SK-N-SH (cell line): ENCODE data around the gene AJUBA. TPM values are rescaled to one million over a fixed set of nuclear protein-coding genes. Genes with fewer than 3 reads are reported as not detected.

Source experiments
- CTCF ChIA-PET: fragments of 300-600, 350-600 bp; formaldehyde crosslinking; extraction: SDS; loops from one replicate; lab custom pipeline; 2021; lab: Yijun Ruan, JAX
- POLR2A ChIA-PET: fragments of 350-600 bp; sonication (Branson Sonifier 250); formaldehyde crosslinking; extraction: SDS; loops from one replicate; lab custom pipeline; 2020; ENCODE audit warnings: antibody characterized with exemption, inconsistent platforms; lab: Yijun Ruan, JAX
- DNase-seq: peaks from one replicate; pipeline ENCODE4 v3.0.0; 2012
- H2AFZ ChIP-seq: fragments of 200-600 bp; sonication (generic); 2 replicates; pipeline ENCODE4 v1.8.1; 2016; ENCODE audit warnings: antibody characterized with exemption, mild to moderate bottlenecking, low read depth
- H3F3A ChIP-seq: fragments of 200-600 bp; sonication (generic); replicated peaks from 2 replicates; pipeline ENCODE3; 2016; ENCODE audit warnings: antibody characterized with exemption, mild to moderate bottlenecking; ENCODE audit not compliant: insufficient read depth
- H3K27ac ChIP-seq, 2 experiments: fragments of 200-500 bp in 1 of 2; fragments of 200-600 bp in 1 of 2; sonication (Bioruptor generic) in 1 of 2; sonication (generic), shearing (Covaris generic) in 1 of 2; 2 replicates each; pipeline versions ENCODE4 v1.5.1 to v1.6.1; 2014 to 2016; ENCODE audit warnings: low read depth in 2 of 2, inconsistent platforms in 1 of 2, low read length in 1 of 2, mild to moderate bottlenecking in 1 of 2, mixed read lengths in 1 of 2
- H3K27me3 ChIP-seq: fragments of 200-600 bp; sonication (generic), shearing (Covaris generic); 2 replicates; pipeline ENCODE4 v1.6.1; 2016; ENCODE audit warnings: mixed run types; ENCODE audit not compliant: insufficient read depth
- H3K36me3 ChIP-seq, 2 experiments: fragments of 200-500 bp in 1 of 2; fragments of 200-600 bp in 1 of 2; sonication (Bioruptor generic) in 1 of 2; sonication (generic) in 1 of 2; replicated peaks in 1 of 2; 2 replicates each; pipeline versions ENCODE3 to v1.5.1; 2014 to 2016; ENCODE audit warnings: low read length in 1 of 2, mild to moderate bottlenecking in 1 of 2; ENCODE audit not compliant: insufficient read depth in 2 of 2, control insufficient read depth in 1 of 2
- H3K4me1 ChIP-seq, 2 experiments: fragments of 200-500 bp in 1 of 2; fragments of 200-600 bp in 1 of 2; sonication (Bioruptor generic) in 1 of 2; sonication (generic), shearing (Covaris generic) in 1 of 2; 2 replicates each; pipeline versions ENCODE4 v1.5.1 to v1.6.1; 2014 to 2016; ENCODE audit warnings: low read depth in 1 of 2, low read length in 1 of 2, mixed run types in 1 of 2; ENCODE audit not compliant: insufficient read depth in 2 of 2, control insufficient read depth in 1 of 2
- H3K4me2 ChIP-seq: fragments of 200-600 bp; sonication (generic), shearing (Covaris generic); 2 replicates; pipeline ENCODE4 v1.6.1; 2017; ENCODE audit warnings: mixed run types
- H3K4me3 ChIP-seq, 2 experiments: fragments of 200-500 bp in 1 of 2; fragments of 200-600 bp in 1 of 2; sonication (Bioruptor generic) in 1 of 2; sonication (generic), shearing (Covaris generic) in 1 of 2; 2 replicates each; pipeline versions ENCODE4 v1.5.1 to v1.8.1; 2014 to 2016; ENCODE audit warnings: low read depth in 2 of 2, inconsistent platforms in 1 of 2, low read length in 1 of 2, mild to moderate bottlenecking in 1 of 2, mixed read lengths in 1 of 2, moderate library complexity in 1 of 2
- H3K79me2 ChIP-seq: fragments of 200-600 bp; sonication (generic); 2 replicates; pipeline ENCODE4 v1.8.1; 2017; ENCODE audit warnings: mild to moderate bottlenecking; ENCODE audit not compliant: insufficient read depth
- H3K9ac ChIP-seq: fragments of 200-600 bp; sonication (generic); 2 replicates; pipeline ENCODE4 v1.6.1; 2017; ENCODE audit warnings: mixed run types
- H3K9me2 ChIP-seq: fragments of 200-600 bp; sonication (generic); 2 replicates; pipeline ENCODE4 v1.6.1; 2017; ENCODE audit warnings: mixed run types
- H3K9me3 ChIP-seq: fragments of 200-600 bp; sonication (generic); 2 replicates; pipeline ENCODE4 v1.6.1; 2017; ENCODE audit warnings: mixed run types, mild to moderate bottlenecking, moderate library complexity
- H4K20me1 ChIP-seq: fragments of 200-600 bp; sonication (generic); 2 replicates; pipeline ENCODE4 v1.6.1; 2017; ENCODE audit warnings: mild to moderate bottlenecking, mixed run types; ENCODE audit not compliant: insufficient read depth
- ELF1 ChIP-seq: IDR thresholded peaks from 2 replicates; pipeline ENCODE4 v1.4.0; 2012
- FOSL2 ChIP-seq: IDR thresholded peaks from 2 replicates; pipeline ENCODE4 v1.4.0; 2012; ENCODE audit warnings: low read depth, mild to moderate bottlenecking, moderate library complexity, borderline replicate concordance
- FOXJ3 ChIP-seq: sonication (generic); formaldehyde crosslinking; IDR thresholded peaks from 2 replicates; pipeline ENCODE4 v1.5.1; 2020; ENCODE audit warnings: mild to moderate bottlenecking, missing genetic modification reagents
- FOXM1 ChIP-seq: IDR thresholded peaks from 2 replicates; pipeline ENCODE4 v1.4.0; 2012; ENCODE audit warnings: low read depth, mild to moderate bottlenecking
- GABPA ChIP-seq: IDR thresholded peaks from 2 replicates; pipeline ENCODE4 v1.4.0; 2012; ENCODE audit warnings: low read depth, mild to moderate bottlenecking
- GATA2 ChIP-seq: sonication (generic); formaldehyde crosslinking; IDR thresholded peaks from 2 replicates; pipeline ENCODE4 v1.5.0; 2020; ENCODE audit warnings: mild to moderate bottlenecking, missing genetic modification reagents
- JUND ChIP-seq: IDR thresholded peaks from 2 replicates; pipeline ENCODE4 v1.4.0; 2012
- MEF2A ChIP-seq: IDR thresholded peaks from 2 replicates; pipeline ENCODE4 v1.4.0; 2012; ENCODE audit warnings: low read depth, borderline replicate concordance
- MXI1 ChIP-seq: IDR thresholded peaks from 2 replicates; pipeline ENCODE4 v1.6.1; 2012; ENCODE audit warnings: mild to moderate bottlenecking, low read depth, low read length, improper control_type of control experiment
- NRF1 ChIP-seq: IDR thresholded peaks from 2 replicates; pipeline ENCODE4 v1.6.1; 2012; ENCODE audit warnings: low read depth, mild to moderate bottlenecking, low read length
- POLR2AphosphoS5 ChIP-seq: IDR thresholded peaks from 2 replicates; pipeline ENCODE4 v1.6.1; 2012; ENCODE audit warnings: low read depth, low read length
- RAD21 ChIP-seq: IDR thresholded peaks from 2 replicates; pipeline ENCODE4 v1.6.1; 2012; ENCODE audit warnings: mild to moderate bottlenecking, low read length
- RFX5 ChIP-seq: IDR thresholded peaks from 2 replicates; pipeline ENCODE4 v1.6.1; 2012; ENCODE audit warnings: mild to moderate bottlenecking, improper control_type of control experiment, low read length
- SIN3A ChIP-seq: IDR thresholded peaks from 2 replicates; pipeline ENCODE4 v1.6.1; 2012; ENCODE audit warnings: low read depth, mild to moderate bottlenecking, low read length, moderate library complexity, borderline replicate concordance
- SMC3 ChIP-seq: IDR thresholded peaks from 2 replicates; pipeline ENCODE4 v1.6.1; 2012; ENCODE audit warnings: low read depth, low read length, improper control_type of control experiment
- TAF1 ChIP-seq: IDR thresholded peaks from 2 replicates; pipeline ENCODE4 v1.6.1; 2012; ENCODE audit warnings: low read depth, mild to moderate bottlenecking, low read length, moderate library complexity, borderline replicate concordance
- TCF12 ChIP-seq: IDR thresholded peaks from 2 replicates; pipeline ENCODE4 v1.4.0; 2012
- TEAD4 ChIP-seq: IDR thresholded peaks from 2 replicates; pipeline ENCODE4 v1.4.0; 2012; ENCODE audit warnings: mild to moderate bottlenecking, borderline replicate concordance; ENCODE audit not compliant: insufficient read depth
- YY1 ChIP-seq: IDR thresholded peaks from 2 replicates; pipeline ENCODE4 v1.4.0; 2012; ENCODE audit warnings: low read depth, mild to moderate bottlenecking
- WGBS: methylation state at CpG from one replicate; pipeline ENCODE4 v1.1.6; 2017; ENCODE audit warnings: low lambda C conversion rate; 5-methylcytosine and 5-hydroxymethylcytosine counted together
- polyA plus RNA-seq, 3 experiments: library from polyadenylated mRNA; depleted of rRNA; stranded (reverse); fragments of >200 nt; gene quantifications; 2 replicates each; pipeline ENCODE4 v1.2.3, GENCODE V29; 2012
- TF ChIP-seq, protein P1 (sequence below): IDR thresholded peaks from 2 replicates; pipeline ENCODE4 v1.4.0; 2012; ENCODE audit warnings: low read depth
- TF ChIP-seq, protein P2 (sequence below): fragments of 200-600 bp; sonication (generic); IDR thresholded peaks from 2 replicates; pipeline ENCODE4 v1.6.1; 2017; ENCODE audit warnings: antibody characterized with exemption, mild to moderate bottlenecking, moderate library complexity
- TF ChIP-seq, protein P3 (sequence below): IDR thresholded peaks from 2 replicates; pipeline ENCODE4 v1.4.0; 2012; ENCODE audit warnings: low read depth, borderline replicate concordance
- TF ChIP-seq, protein P4 (sequence below): IDR thresholded peaks from 2 replicates; pipeline ENCODE4 v1.4.0; 2012; ENCODE audit warnings: low read depth, borderline replicate concordance
- TF ChIP-seq, protein P5 (sequence below): fragments of 150-350 bp; IDR thresholded peaks from 2 replicates; pipeline ENCODE4 v1.6.1; 2016; ENCODE audit warnings: mild to moderate bottlenecking, low read depth, low read length
- TF ChIP-seq, protein P6 (sequence below): fragments of 150-350 bp; IDR thresholded peaks from 2 replicates; pipeline ENCODE4 v1.6.1; 2017; ENCODE audit warnings: antibody characterized with exemption, low read length, low read depth, borderline replicate concordance

Gene AJUBA
- polyA plus RNA-seq, 1 of the 3 experiments (the other 2 are of a cell fraction): 24.4 TPM

DNA sequence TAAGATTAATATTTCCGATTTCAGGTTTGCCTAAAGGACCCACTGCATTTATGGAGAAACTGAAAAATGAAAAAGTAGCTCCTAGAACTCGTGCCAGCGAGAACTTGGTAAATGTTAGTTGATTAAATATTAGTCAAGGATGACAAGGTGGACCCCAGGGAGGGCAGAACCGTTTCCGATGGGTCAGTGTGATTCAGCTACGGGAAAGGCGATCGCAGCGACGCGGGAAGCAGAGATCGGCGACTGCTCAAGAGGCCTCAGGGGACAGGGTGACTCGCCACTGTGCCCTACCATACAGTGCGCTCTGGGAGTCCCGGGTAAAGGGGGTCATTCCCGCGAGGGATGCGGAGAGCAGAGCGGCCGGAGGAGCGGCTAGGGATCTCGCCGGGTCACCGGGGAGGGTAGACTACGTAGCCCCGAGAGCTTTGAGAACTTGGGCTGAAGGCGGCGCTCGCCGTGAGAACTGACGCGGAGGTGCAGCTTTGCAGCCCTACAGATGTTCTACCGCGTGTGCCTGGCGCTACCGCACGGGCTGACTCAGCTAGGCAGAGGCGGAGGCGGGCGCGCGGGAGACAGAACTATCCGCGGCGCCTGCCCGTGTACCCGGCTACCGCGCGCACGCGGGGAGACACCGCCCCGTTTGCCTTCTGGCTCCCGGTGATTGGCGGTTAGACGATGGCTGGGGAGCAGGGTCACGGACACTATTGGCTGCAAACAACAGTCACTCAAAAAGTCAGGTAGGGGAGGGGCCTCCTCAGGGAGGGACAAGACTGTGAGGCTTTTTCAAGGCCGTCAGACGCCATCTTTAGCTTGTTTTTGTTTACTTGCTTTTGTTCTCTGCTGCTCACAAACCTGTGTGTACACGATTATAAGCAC lies 24.4 kb upstream of the AJUBA start:
- no peaks in the 10 kb centered on the region for H3K27me3 ChIP-seq
- H2AFZ ChIP-seq: peak overlapping the region; percentile 99
- H3K4me1 ChIP-seq: peaks cover 10 to 18% of the 10 kb centered on the region in 2 experiments
- peak overlapping the region; percentile 74 for H3K9ac ChIP-seq
- peak overlapping the region; percentile 81 to 98 for H3K27ac ChIP-seq
- H3K9me2 ChIP-seq: no peaks in the 10 kb centered on the region
- H3K79me2 ChIP-seq: 0 out of 2 replicates have a peak, but pooled peaks cover 3% of the 10 kb centered on the region
- DNase-seq: peak; percentile 97
- peak overlapping the region; percentile 89 for H3K4me2 ChIP-seq
- peak overlapping the region; percentile 67 to 68 for H3K4me3 ChIP-seq
- ChIA-PET POLR2A (interaction anchor here (0.7 to 2.6 kb wide), 22 partner anchors 9 to 1235 kb away, joined by 3 to 33 read pairs (median 4); partner anchors contain the start of genes ABHD4, ACIN1, CDH24 and HAUS4), CTCF (interaction anchor here (0.6 to 4.1 kb wide), 25 partner anchors 9 to 134 kb away, joined by 3 to 61 read pairs (median 5); partner anchors contain the start of genes AJUBA, CDH24, PRMT5 and PSMB5)
- no peaks in the 10 kb centered on the region for H3K9me3 ChIP-seq
- no peaks in the 10 kb centered on the region for H4K20me1 ChIP-seq
- no peaks in the 10 kb centered on the region for H3K36me3 ChIP-seq
- H3F3A ChIP-seq: peaks cover 31% of the 10 kb centered on the region
- under 1% methylated on average over 26 of the region's 62 CpGs for WGBS
- no peak for TF ChIP-seq SIN3A
- TF ChIP-seq, protein P1, sequence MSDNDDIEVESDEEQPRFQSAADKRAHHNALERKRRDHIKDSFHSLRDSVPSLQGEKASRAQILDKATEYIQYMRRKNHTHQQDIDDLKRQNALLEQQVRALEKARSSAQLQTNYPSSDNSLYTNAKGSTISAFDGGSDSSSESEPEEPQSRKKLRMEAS: peak; percentile 89
- peak; percentile 64 for TF ChIP-seq NRF1
- TF ChIP-seq YY1: peak; percentile 84; the same call in 1 of the 2 replicates
- no peak for TF ChIP-seq GATA2 (CRISPR knock-in tag)
- TF ChIP-seq SMC3: no peak
- no peak for TF ChIP-seq GABPA
- peak; percentile 18; the same call in 1 of the 2 replicates for TF ChIP-seq FOSL2
- peak; percentile 85 for TF ChIP-seq POLR2AphosphoS5
- no peak for TF ChIP-seq MEF2A
- TF ChIP-seq JUND: no peak; the same call in 1 of the 2 replicates
- TF ChIP-seq MXI1: peak; percentile 77; the same call in 1 of the 2 replicates
- no peak for TF ChIP-seq TEAD4
- TF ChIP-seq, protein P2, sequence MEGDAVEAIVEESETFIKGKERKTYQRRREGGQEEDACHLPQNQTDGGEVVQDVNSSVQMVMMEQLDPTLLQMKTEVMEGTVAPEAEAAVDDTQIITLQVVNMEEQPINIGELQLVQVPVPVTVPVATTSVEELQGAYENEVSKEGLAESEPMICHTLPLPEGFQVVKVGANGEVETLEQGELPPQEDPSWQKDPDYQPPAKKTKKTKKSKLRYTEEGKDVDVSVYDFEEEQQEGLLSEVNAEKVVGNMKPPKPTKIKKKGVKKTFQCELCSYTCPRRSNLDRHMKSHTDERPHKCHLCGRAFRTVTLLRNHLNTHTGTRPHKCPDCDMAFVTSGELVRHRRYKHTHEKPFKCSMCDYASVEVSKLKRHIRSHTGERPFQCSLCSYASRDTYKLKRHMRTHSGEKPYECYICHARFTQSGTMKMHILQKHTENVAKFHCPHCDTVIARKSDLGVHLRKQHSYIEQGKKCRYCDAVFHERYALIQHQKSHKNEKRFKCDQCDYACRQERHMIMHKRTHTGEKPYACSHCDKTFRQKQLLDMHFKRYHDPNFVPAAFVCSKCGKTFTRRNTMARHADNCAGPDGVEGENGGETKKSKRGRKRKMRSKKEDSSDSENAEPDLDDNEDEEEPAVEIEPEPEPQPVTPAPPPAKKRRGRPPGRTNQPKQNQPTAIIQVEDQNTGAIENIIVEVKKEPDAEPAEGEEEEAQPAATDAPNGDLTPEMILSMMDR: peak; percentile 32
- TF ChIP-seq FOXJ3 (CRISPR knock-in tag): no peak
- TF ChIP-seq RFX5: peak; percentile 23; the same call in 1 of the 2 replicates
- TF ChIP-seq, protein P3, sequence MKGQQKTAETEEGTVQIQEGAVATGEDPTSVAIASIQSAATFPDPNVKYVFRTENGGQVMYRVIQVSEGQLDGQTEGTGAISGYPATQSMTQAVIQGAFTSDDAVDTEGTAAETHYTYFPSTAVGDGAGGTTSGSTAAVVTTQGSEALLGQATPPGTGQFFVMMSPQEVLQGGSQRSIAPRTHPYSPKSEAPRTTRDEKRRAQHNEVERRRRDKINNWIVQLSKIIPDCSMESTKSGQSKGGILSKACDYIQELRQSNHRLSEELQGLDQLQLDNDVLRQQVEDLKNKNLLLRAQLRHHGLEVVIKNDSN: no peak
- TF ChIP-seq TCF12: no peak
- TF ChIP-seq RAD21: no peak
- TF ChIP-seq, protein P4, sequence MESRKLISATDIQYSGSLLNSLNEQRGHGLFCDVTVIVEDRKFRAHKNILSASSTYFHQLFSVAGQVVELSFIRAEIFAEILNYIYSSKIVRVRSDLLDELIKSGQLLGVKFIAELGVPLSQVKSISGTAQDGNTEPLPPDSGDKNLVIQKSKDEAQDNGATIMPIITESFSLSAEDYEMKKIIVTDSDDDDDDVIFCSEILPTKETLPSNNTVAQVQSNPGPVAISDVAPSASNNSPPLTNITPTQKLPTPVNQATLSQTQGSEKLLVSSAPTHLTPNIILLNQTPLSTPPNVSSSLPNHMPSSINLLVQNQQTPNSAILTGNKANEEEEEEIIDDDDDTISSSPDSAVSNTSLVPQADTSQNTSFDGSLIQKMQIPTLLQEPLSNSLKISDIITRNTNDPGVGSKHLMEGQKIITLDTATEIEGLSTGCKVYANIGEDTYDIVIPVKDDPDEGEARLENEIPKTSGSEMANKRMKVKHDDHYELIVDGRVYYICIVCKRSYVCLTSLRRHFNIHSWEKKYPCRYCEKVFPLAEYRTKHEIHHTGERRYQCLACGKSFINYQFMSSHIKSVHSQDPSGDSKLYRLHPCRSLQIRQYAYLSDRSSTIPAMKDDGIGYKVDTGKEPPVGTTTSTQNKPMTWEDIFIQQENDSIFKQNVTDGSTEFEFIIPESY: 0 out of 2 replicates have a peak, but pooled peaks have one; percentile 31
- peak; percentile 36; the same call in 1 of the 2 replicates for TF ChIP-seq TAF1
- no peak for TF ChIP-seq ELF1
- TF ChIP-seq, protein P5, sequence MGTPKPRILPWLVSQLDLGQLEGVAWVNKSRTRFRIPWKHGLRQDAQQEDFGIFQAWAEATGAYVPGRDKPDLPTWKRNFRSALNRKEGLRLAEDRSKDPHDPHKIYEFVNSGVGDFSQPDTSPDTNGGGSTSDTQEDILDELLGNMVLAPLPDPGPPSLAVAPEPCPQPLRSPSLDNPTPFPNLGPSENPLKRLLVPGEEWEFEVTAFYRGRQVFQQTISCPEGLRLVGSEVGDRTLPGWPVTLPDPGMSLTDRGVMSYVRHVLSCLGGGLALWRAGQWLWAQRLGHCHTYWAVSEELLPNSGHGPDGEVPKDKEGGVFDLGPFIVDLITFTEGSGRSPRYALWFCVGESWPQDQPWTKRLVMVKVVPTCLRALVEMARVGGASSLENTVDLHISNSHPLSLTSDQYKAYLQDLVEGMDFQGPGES: peak; percentile 73
- no peak for TF ChIP-seq FOXM1
- TF ChIP-seq, protein P6, sequence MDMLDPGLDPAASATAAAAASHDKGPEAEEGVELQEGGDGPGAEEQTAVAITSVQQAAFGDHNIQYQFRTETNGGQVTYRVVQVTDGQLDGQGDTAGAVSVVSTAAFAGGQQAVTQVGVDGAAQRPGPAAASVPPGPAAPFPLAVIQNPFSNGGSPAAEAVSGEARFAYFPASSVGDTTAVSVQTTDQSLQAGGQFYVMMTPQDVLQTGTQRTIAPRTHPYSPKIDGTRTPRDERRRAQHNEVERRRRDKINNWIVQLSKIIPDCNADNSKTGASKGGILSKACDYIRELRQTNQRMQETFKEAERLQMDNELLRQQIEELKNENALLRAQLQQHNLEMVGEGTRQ: no peak
